SH-SY5Y (cell line): ENCODE results near the gene FAM174C.

Experiments
- GATA2 ChIP-seq: IDR thresholded peaks from 2 replicates; pipeline ENCODE4 v1.6.1; 2011; ENCODE audit warnings: mild to moderate bottlenecking, low read depth, low read length
- GATA3 ChIP-seq: IDR thresholded peaks from 2 replicates; pipeline ENCODE4 v1.6.1; 2011; ENCODE audit warnings: low read depth, mild to moderate bottlenecking, low read length, moderate library complexity

DNA sequence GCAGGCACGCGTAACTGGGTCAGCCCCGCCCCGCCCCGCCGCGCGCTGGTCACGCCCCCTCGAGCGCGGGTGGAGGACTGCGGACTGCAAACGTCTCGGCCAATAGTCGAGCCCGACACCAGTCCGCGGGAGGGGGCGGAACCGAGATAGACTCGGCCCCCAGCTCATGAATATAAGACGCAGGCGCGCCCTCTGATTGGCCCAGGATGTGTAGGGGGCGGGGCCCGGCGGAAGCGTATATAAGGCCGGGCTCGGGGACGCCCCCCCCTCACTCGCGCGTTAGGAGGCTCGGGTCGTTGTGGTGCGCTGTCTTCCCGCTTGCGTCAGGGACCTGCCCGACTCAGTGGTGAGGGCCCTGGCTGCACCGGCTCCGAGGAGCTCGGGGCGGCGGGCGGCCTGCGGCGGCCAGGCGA is 6.3 kb upstream of the FAM174C start, which contains the start of gene CIRBP:
- TF ChIP-seq GATA3 (no peak), GATA2 (no peak)
